MM.1S (cell line): Measurements from ENCODE around the gene ARMC2.

ENCODE experiments used
- DNase-seq: peaks from one replicate; pipeline ENCODE4 v3.0.0-alpha.2; 2015
- H2AFZ ChIP-seq: fragments of 300-600 bp; sonication (generic); 2 replicates; pipeline ENCODE4 v1.6.0; 2016; ENCODE audit warnings: antibody characterized with exemption, low read length
- H3F3A ChIP-seq: fragments of 300-600 bp; sonication (generic); 2 replicates; pipeline ENCODE4 v1.6.1; 2016; ENCODE audit warnings: mild to moderate bottlenecking, antibody characterized with exemption, low read length, moderate library complexity, mixed read lengths; ENCODE audit not compliant: insufficient read depth
- H3K27ac ChIP-seq: fragments of 300-600 bp; sonication (generic); 2 replicates; pipeline ENCODE4 v1.5.1; 2016; ENCODE audit warnings: mild to moderate bottlenecking, low read length
- H3K27me3 ChIP-seq: fragments of 300-600 bp; sonication (generic); replicated peaks from 2 replicates; pipeline ENCODE4 v1.6.0; 2016; ENCODE audit warnings: low read length; ENCODE audit not compliant: insufficient read depth
- H3K36me3 ChIP-seq: fragments of 300-600 bp; sonication (generic); replicated peaks from 2 replicates; pipeline ENCODE4 v1.6.1; 2016; ENCODE audit warnings: mild to moderate bottlenecking, low read length, mixed read lengths; ENCODE audit not compliant: insufficient read depth
- H3K4me1 ChIP-seq: fragments of 300-600 bp; sonication (generic); 2 replicates; pipeline ENCODE4 v1.6.1; 2016; ENCODE audit warnings: low read length, mixed read lengths
- H3K4me2 ChIP-seq: fragments of 300-600 bp; sonication (generic); 2 replicates; pipeline ENCODE4 v1.6.0; 2016; ENCODE audit warnings: low read depth, low read length
- H3K4me3 ChIP-seq: fragments of 300-600 bp; sonication (generic); 2 replicates; pipeline ENCODE4 v1.5.1; 2016; ENCODE audit warnings: low read length, mixed read lengths
- H3K79me2 ChIP-seq: fragments of 300-600 bp; sonication (generic); 2 replicates; pipeline ENCODE4 v1.6.1; 2016; ENCODE audit warnings: mixed run types, low read length, mixed read lengths
- H3K9ac ChIP-seq: fragments of 300-600 bp; sonication (generic); 2 replicates; pipeline ENCODE4 v1.6.1; 2016; ENCODE audit warnings: low read length, mixed read lengths
- H3K9me2 ChIP-seq: fragments of 300-600 bp; sonication (generic); replicated peaks from 2 replicates; pipeline ENCODE4 v1.6.1; 2016; ENCODE audit warnings: mild to moderate bottlenecking, low read length, mixed read lengths; ENCODE audit not compliant: insufficient read depth
- H3K9me3 ChIP-seq: fragments of 300-600 bp; sonication (generic); replicated peaks from 2 replicates; pipeline ENCODE4 v1.6.1; 2016; ENCODE audit warnings: mild to moderate bottlenecking, low read length, mixed read lengths; ENCODE audit not compliant: insufficient read depth
- H4K20me1 ChIP-seq: fragments of 300-600 bp; sonication (generic); 2 replicates; pipeline ENCODE4 v1.6.1; 2016; ENCODE audit warnings: mild to moderate bottlenecking, low read length, moderate library complexity, mixed read lengths; ENCODE audit not compliant: insufficient read depth
- CTCF ChIP-seq: fragments of 300-600 bp; sonication (generic); IDR thresholded peaks from 2 replicates; pipeline ENCODE4 v1.5.1; 2016; ENCODE audit warnings: antibody characterized with exemption, low read length, mixed read lengths
- EZH2 ChIP-seq: fragments of 300-600 bp; sonication (generic); optimal IDR thresholded peaks from 2 replicates; pipeline ENCODE3; 2017; ENCODE audit warnings: low read depth, mild to moderate bottlenecking, antibody characterized with exemption, low read length, mixed read lengths
- EZH2phosphoT487 ChIP-seq: fragments of 300-600 bp; sonication (generic); IDR thresholded peaks from 2 replicates; pipeline ENCODE4 v1.6.1; 2018; ENCODE audit warnings: antibody characterized with exemption, low read length

Gene ARMC2

GRCh38 chr6:108996208-108996607, 148.0 kb downstream of the ARMC2 start:
- no peaks in the 10 kb centered on the region for H3K27me3 ChIP-seq
- H4K20me1 ChIP-seq: no peaks in the 10 kb centered on the region
- no peak overlapping the region for H2AFZ ChIP-seq
- H3K4me3 ChIP-seq: no peak overlapping the region
- H3K9ac ChIP-seq: no peak overlapping the region
- no peaks in the 10 kb centered on the region for H3K79me2 ChIP-seq
- H3K9me2 ChIP-seq: no peaks in the 10 kb centered on the region
- peaks cover 6% of the 10 kb centered on the region for H3K36me3 ChIP-seq
- no peaks in the 10 kb centered on the region for H3K4me1 ChIP-seq
- no peak overlapping the region for H3K27ac ChIP-seq
- no peak for DNase-seq
- TF ChIP-seq EZH2phosphoT487: no peak
- TF ChIP-seq CTCF: no peak
- TF ChIP-seq EZH2: no peak
- no peaks in the 10 kb centered on the region for H3K9me3 ChIP-seq
- H3K4me2 ChIP-seq: no peak overlapping the region
- no peaks in the 10 kb centered on the region for H3F3A ChIP-seq

DNA sequence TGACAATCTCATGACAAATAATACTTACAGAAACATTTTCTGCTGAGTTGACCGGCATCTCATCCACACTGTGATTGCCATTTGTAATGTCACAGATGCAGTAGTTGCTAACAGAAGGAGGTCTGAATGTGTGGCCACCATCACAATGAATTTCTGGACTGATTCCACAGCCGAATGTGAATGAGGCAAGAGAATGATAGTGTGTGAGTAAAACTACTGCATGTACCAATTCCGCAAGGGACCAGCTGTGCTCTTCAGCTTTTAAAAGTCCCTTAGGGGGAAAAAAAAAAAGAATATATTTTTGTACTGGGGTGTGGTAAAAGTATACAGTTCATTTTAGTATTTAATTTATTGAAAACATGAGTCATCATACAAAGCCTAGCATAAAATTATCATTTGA, 150.3 kb downstream of the ARMC2 start:
- Histone ChIP-seq H3K36me3 (no peaks in the 10 kb centered on the region; the same call in none of the 2 replicates), H3K4me3 (no peak overlapping the region), H3K27me3 (no peaks in the 10 kb centered on the region), H3K4me2 (no peak overlapping the region), H3K4me1 (peaks cover 11% of the 10 kb centered on the region), H2AFZ (no peak overlapping the region), H3K9me2 (no peaks in the 10 kb centered on the region), H4K20me1 (no peaks in the 10 kb centered on the region), H3K27ac (no peak overlapping the region), H3K9ac (no peak overlapping the region), H3K79me2 (peaks cover 16% of the 10 kb centered on the region), H3F3A (no peaks in the 10 kb centered on the region), H3K9me3 (no peaks in the 10 kb centered on the region)
- no peak for DNase-seq
- TF ChIP-seq EZH2phosphoT487: no peak
- no peak for TF ChIP-seq CTCF
- TF ChIP-seq EZH2: no peak

GRCh38 chr6:108999428-108999827, 151.2 kb downstream of the ARMC2 start:
- peaks cover 15% of the 10 kb centered on the region for H3K4me1 ChIP-seq
- peaks cover 24% of the 10 kb centered on the region for H3K79me2 ChIP-seq
- no peaks in the 10 kb centered on the region for H3K9me2 ChIP-seq
- H3K9me3 ChIP-seq: no peaks in the 10 kb centered on the region
- H2AFZ ChIP-seq: no peak overlapping the region
- no peak for TF ChIP-seq CTCF
- no peak for TF ChIP-seq EZH2
- no peak for TF ChIP-seq EZH2phosphoT487
- H3F3A ChIP-seq: no peaks in the 10 kb centered on the region
- DNase-seq: no peak
- H3K27ac ChIP-seq: no peak overlapping the region
- H3K27me3 ChIP-seq: no peaks in the 10 kb centered on the region
- H3K4me3 ChIP-seq: no peak overlapping the region
- no peaks in the 10 kb centered on the region; the same call in 1 of the 2 replicates for H3K36me3 ChIP-seq
- H3K9ac ChIP-seq: no peak overlapping the region
- no peak overlapping the region for H3K4me2 ChIP-seq
- H4K20me1 ChIP-seq: no peaks in the 10 kb centered on the region

GRCh38 chr6:109000289-109000688, 152.1 kb downstream of the ARMC2 start:
- H3K27me3 ChIP-seq: no peaks in the 10 kb centered on the region
- H3K4me2 ChIP-seq: no peak overlapping the region
- no peak overlapping the region for H3K9ac ChIP-seq
- peaks cover 33% of the 10 kb centered on the region for H3K79me2 ChIP-seq
- no peaks in the 10 kb centered on the region for H3K9me3 ChIP-seq
- no peaks in the 10 kb centered on the region; the same call in 1 of the 2 replicates for H3K36me3 ChIP-seq
- H3K4me1 ChIP-seq: peaks cover 15% of the 10 kb centered on the region
- no peak for DNase-seq
- no peaks in the 10 kb centered on the region for H3K9me2 ChIP-seq
- H2AFZ ChIP-seq: no peak overlapping the region
- no peak overlapping the region for H3K4me3 ChIP-seq
- TF ChIP-seq EZH2: no peak
- TF ChIP-seq CTCF: no peak
- TF ChIP-seq EZH2phosphoT487: no peak
- H3F3A ChIP-seq: no peaks in the 10 kb centered on the region
- H4K20me1 ChIP-seq: no peaks in the 10 kb centered on the region
- H3K27ac ChIP-seq: no peak overlapping the region
